ENCODE data around the gene MTA2. TPM values are rescaled to one million over a fixed set of nuclear protein-coding genes. Genes with fewer than 3 reads are reported as not detected.

MTA2 gene
- polyA plus RNA-seq, 2 of the 4 experiments (the other 2 are of a cell fraction): 21.8 to 85.0 TPM

DNA sequence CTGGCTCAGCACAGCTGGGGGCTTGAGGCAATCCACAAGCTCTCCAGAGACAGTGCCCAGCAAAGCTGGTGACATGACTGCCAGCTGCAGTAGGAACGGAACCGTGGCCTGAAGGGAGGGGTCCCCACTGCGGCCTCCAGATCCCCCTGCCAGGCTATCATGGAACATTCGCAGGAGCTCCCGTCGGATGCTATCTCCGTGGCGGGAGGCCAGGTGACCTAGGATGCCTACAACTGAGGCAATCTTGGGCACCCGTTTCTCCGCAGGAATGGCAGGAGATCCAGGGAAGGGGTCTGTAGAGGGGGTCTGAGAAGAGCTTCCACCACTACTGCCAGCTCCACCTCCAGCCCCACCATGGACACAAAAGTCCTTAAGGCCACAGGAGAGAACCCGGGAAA lies 47.3 kb upstream of the MTA2 start:
- H3K27ac ChIP-seq: no peak overlapping the region
- TF ChIP-seq JUN (IDR thresholded peaks at IDR 0.05) (0 out of 5 replicates have a peak, but pooled peaks of 1 of the 2 experiments have one; percentile 21), CBX2 (IDR thresholded peaks at IDR 0.05; ENCODE audit: borderline replicate concordance, low read depth) (no peak), ZFP36 (IDR thresholded peaks at IDR 0.05; ENCODE audit: borderline replicate concordance, partially characterized antibody) (no peak)
- ATAC-seq: no peak
- ChIA-PET CTCF (interaction anchor here (0.6 to 2.2 kb wide), 6 partner anchors 18 to 96 kb away, joined by 3 to 15 read pairs (median 3); partner anchors contain the start of genes EML3 and ROM1), POLR2A (interaction anchor here (1.3 to 3.2 kb wide), 2 partner anchors 16 to 57 kb away, joined by 4 to 21 read pairs; partner anchors contain the start of genes C11orf98, CSKMT and TUT1)
- FAIRE-seq: no peak
- no peaks in the 10 kb centered on the region for H3K9me3 ChIP-seq
- peaks cover 22% of the 10 kb centered on the region for H3K4me1 ChIP-seq
- no peak overlapping the region for H3K4me3 ChIP-seq
- DNase-seq (ENCODE audit: low read depth in 1 of 2, low spot score in 1 of 2): no peak
- 95% methylated on average over 8 of the region's 11 CpGs for WGBS (ENCODE audit: missing lambda C conversion rate)
- H3K4me2 ChIP-seq: no peak overlapping the region

DNA sequence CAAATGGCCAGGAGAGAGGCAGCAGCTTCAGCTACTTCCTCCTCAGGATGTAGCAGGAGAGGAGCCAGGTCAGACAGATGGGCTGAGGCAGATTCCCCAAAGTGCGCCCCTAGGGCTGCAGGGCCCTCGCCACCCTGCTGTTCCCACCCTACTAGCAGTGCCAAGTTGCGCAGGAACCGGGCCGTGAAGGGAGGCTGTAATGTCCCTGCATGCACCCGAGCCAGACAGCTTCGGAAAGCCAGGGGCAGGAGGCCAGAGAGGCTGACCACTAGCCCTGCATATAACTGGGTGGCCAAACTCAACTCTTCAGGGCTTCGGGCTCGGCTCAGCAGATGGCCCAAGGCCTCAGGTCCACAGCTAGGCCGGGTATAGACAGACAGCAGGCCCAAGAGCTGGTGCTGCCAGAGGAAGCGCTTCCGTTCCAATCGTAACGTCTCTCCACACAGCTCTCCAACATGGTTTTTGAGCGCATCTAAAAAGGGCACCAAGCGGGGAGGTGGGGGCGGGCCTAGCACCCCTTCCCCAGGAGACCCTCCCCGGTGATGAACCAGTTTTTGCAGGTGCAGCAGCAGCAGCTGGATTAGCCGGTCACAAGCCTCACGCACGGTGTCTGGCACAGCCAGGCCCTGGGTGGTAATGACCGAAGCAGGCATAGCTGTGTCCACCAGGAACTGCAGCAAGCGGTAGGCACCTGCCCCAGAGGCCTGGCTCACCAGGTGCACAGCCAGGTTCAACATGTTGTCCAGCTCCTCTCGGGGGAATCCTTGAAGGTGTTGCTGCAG lies 46.7 kb upstream of the MTA2 start:
- CTCF ChIA-PET: interaction anchor here (0.6 to 2.2 kb wide), 10 partner anchors 9 to 224 kb away, joined by 3 to 15 read pairs (median 3); partner anchors contain the start of genes B3GAT3, EML3 and ROM1

DNA sequence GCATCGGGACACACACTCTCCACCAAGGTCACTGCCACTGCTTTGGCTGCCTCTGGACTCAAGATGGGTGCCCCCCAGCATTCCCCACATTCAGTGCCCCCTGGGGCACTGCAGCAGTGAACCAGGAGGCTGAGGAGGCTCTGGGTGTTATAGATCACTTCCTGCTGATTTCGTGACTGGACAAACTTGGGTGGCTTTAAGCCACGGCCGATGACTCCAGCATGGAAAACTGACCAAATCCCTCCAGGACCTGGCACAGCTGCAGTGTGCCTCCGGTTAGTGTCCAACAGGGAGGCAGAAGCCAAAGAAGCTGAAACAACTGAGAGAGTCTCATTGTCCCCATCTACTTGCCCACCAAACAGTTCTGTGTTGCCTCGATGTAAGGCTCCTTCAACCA lies 45.9 kb upstream of the MTA2 start:
- Histone ChIP-seq H3K4me3 (no peak overlapping the region), H3K27ac (no peak overlapping the region), H3K4me2 (no peak overlapping the region), H3K9me3 (no peaks in the 10 kb centered on the region), H3K4me1 (peaks cover 22% of the 10 kb centered on the region)
- DNase-seq (ENCODE audit: low read depth in 1 of 2, low spot score in 1 of 2) (no peak), ATAC-seq (no peak), FAIRE-seq (no peak)
- WGBS (ENCODE audit: missing lambda C conversion rate): 63% methylated on average over 6 of the region's 6 CpGs
- ChIA-PET POLR2A (interaction anchor here (1.2 to 3.2 kb wide), 3 partner anchors 18 to 80 kb away, joined by 4 to 21 read pairs (median 5); partner anchors contain the start of genes C11orf98, CSKMT, HNRNPUL2 and TUT1), CTCF (interaction anchor here (0.7 to 2.2 kb wide), 8 partner anchors 10 to 223 kb away, joined by 3 to 15 read pairs (median 3); partner anchors contain the start of genes B3GAT3, C11orf98, CSKMT and EML3)
- TF ChIP-seq, protein P1, sequence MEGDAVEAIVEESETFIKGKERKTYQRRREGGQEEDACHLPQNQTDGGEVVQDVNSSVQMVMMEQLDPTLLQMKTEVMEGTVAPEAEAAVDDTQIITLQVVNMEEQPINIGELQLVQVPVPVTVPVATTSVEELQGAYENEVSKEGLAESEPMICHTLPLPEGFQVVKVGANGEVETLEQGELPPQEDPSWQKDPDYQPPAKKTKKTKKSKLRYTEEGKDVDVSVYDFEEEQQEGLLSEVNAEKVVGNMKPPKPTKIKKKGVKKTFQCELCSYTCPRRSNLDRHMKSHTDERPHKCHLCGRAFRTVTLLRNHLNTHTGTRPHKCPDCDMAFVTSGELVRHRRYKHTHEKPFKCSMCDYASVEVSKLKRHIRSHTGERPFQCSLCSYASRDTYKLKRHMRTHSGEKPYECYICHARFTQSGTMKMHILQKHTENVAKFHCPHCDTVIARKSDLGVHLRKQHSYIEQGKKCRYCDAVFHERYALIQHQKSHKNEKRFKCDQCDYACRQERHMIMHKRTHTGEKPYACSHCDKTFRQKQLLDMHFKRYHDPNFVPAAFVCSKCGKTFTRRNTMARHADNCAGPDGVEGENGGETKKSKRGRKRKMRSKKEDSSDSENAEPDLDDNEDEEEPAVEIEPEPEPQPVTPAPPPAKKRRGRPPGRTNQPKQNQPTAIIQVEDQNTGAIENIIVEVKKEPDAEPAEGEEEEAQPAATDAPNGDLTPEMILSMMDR (IDR thresholded peaks at IDR 0.05): no peak
- TF ChIP-seq, protein P2, sequence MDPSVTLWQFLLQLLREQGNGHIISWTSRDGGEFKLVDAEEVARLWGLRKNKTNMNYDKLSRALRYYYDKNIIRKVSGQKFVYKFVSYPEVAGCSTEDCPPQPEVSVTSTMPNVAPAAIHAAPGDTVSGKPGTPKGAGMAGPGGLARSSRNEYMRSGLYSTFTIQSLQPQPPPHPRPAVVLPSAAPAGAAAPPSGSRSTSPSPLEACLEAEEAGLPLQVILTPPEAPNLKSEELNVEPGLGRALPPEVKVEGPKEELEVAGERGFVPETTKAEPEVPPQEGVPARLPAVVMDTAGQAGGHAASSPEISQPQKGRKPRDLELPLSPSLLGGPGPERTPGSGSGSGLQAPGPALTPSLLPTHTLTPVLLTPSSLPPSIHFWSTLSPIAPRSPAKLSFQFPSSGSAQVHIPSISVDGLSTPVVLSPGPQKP (IDR thresholded peaks at IDR 0.05; ENCODE audit: low read depth, low read length): no peak
- TF ChIP-seq EHF (CRISPR knock-in tag; IDR thresholded peaks at IDR 0.05) (no peak), TP53 (CRISPR knock-in tag; IDR thresholded peaks at IDR 0.05) (no peak), CHD2 (IDR thresholded peaks at IDR 0.05; ENCODE audit: low read length, partially characterized antibody) (no peak), HOXB13 (CRISPR knock-in tag; IDR thresholded peaks at IDR 0.05; ENCODE audit: low read depth) (no peak), FOSB (CRISPR knock-in tag; IDR thresholded peaks at IDR 0.05) (no peak)

More for the DNA sequence above, 46.7 kb upstream of the MTA2 start:
- POLR2A ChIA-PET: interaction anchor here (1.2 to 3.2 kb wide), 3 partner anchors 17 to 79 kb away, joined by 4 to 21 read pairs (median 5); partner anchors contain the start of genes C11orf98, CSKMT, HNRNPUL2 and TUT1
- Histone ChIP-seq H3K4me1 (peaks cover 22% of the 10 kb centered on the region), H3K4me3 (no peak overlapping the region), H3K4me2 (no peak overlapping the region), H3K9me3 (no peaks in the 10 kb centered on the region), H3K27ac (no peak overlapping the region)
- TF ChIP-seq, protein P3, sequence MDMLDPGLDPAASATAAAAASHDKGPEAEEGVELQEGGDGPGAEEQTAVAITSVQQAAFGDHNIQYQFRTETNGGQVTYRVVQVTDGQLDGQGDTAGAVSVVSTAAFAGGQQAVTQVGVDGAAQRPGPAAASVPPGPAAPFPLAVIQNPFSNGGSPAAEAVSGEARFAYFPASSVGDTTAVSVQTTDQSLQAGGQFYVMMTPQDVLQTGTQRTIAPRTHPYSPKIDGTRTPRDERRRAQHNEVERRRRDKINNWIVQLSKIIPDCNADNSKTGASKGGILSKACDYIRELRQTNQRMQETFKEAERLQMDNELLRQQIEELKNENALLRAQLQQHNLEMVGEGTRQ (IDR thresholded peaks at IDR 0.05): no peak
- TF ChIP-seq, protein P4, sequence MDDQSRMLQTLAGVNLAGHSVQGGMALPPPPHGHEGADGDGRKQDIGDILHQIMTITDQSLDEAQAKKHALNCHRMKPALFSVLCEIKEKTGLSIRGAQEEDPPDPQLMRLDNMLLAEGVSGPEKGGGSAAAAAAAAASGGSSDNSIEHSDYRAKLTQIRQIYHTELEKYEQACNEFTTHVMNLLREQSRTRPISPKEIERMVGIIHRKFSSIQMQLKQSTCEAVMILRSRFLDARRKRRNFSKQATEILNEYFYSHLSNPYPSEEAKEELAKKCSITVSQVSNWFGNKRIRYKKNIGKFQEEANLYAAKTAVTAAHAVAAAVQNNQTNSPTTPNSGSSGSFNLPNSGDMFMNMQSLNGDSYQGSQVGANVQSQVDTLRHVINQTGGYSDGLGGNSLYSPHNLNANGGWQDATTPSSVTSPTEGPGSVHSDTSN (IDR thresholded peaks at IDR 0.05): no peak
- TF ChIP-seq POLR2A (IDR thresholded peaks at IDR 0.05; ENCODE audit: low read length) (no peak), ZFP36 (IDR thresholded peaks at IDR 0.05; ENCODE audit: borderline replicate concordance, partially characterized antibody) (no peak), TFCP2L1 (CRISPR knock-in tag; IDR thresholded peaks at IDR 0.05) (no peak), SREBF2 (IDR thresholded peaks at IDR 0.05) (no peak), KDM5A (IDR thresholded peaks at IDR 0.05) (no peak), RCOR1 (IDR thresholded peaks at IDR 0.05; ENCODE audit: low read depth, low read length) (no peak), RNF2 (IDR thresholded peaks at IDR 0.05; ENCODE audit: borderline replicate concordance, low read depth) (no peak), HOXB13 (CRISPR knock-in tag; IDR thresholded peaks at IDR 0.05; ENCODE audit: low read depth) (no peak), KDM1A (IDR thresholded peaks at IDR 0.05; ENCODE audit: low read depth) (no peak)
- TF ChIP-seq, protein P5, sequence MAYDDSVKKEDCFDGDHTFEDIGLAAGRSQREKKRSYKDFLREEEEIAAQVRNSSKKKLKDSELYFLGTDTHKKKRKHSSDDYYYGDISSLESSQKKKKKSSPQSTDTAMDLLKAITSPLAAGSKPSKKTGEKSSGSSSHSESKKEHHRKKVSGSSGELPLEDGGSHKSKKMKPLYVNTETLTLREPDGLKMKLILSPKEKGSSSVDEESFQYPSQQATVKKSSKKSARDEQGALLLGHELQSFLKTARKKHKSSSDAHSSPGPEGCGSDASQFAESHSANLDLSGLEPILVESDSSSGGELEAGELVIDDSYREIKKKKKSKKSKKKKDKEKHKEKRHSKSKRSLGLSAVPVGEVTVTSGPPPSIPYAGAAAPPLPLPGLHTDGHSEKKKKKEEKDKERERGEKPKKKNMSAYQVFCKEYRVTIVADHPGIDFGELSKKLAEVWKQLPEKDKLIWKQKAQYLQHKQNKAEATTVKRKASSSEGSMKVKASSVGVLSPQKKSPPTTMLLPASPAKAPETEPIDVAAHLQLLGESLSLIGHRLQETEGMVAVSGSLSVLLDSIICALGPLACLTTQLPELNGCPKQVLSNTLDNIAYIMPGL (CRISPR knock-in tag; IDR thresholded peaks at IDR 0.05; ENCODE audit: borderline replicate concordance): no peak
- ATAC-seq: no peak
- DNase-seq (ENCODE audit: low read depth in 1 of 2, low spot score in 1 of 2): no peak
- WGBS (ENCODE audit: missing lambda C conversion rate): 93% methylated on average over 19 of the region's 24 CpGs
- no peak for FAIRE-seq
